Psoas muscle (tissue), 8 donors: ENCODE data around the gene KCNF1. TPM values are rescaled to one million over a fixed set of nuclear protein-coding genes. Genes with fewer than 3 reads are reported as not detected.

Experiments
- ATAC-seq, 4 donors: fragments of 200-7000 bp; cut with Tn5 transposase; one replicate each; pipeline ENCODE4 v1.9.1; 2020; ENCODE audit warnings: moderate library complexity in 3 of 4, mild to moderate bottlenecking in 2 of 4
- DNase-seq, 2 donors: peaks; one replicate each; pipeline ENCODE4 v3.0.0-alpha.2; 2020
- H3K27ac ChIP-seq: fragments of 200-600 bp; one replicate; pipeline ENCODE4 v1.8.0; 2022
- H3K27me3 ChIP-seq, 3 donors: fragments of 200-600 bp in 1 of 3; one replicate each; pipeline versions ENCODE4 v1.6.1 to v1.8.0; 2013 to 2022; ENCODE audit warnings: low read length in 2 of 3, mild to moderate bottlenecking in 2 of 3, moderate library complexity in 1 of 3; ENCODE audit not compliant: insufficient read depth in 3 of 3
- H3K36me3 ChIP-seq, 2 donors: fragments of 200-600 bp in 1 of 2; one replicate each; pipeline versions ENCODE4 v1.6.1 to v1.8.0; 2013 to 2022; ENCODE audit warnings: low read depth in 1 of 2, mild to moderate bottlenecking in 1 of 2, moderate library complexity in 1 of 2; ENCODE audit not compliant: insufficient read depth in 1 of 2
- H3K4me1 ChIP-seq: fragments of 200-600 bp; one replicate; pipeline ENCODE4 v1.8.0; 2022
- H3K4me3 ChIP-seq: fragments of 200-600 bp; one replicate; pipeline ENCODE4 v1.8.0; 2022; ENCODE audit warnings: mild to moderate bottlenecking
- H3K9me3 ChIP-seq: fragments of 200-600 bp; one replicate; pipeline ENCODE4 v1.8.0; 2022
- CTCF ChIP-seq: fragments of 200-600 bp; IDR thresholded peaks from one replicate; pipeline ENCODE4 v1.8.0; 2022; ENCODE audit warnings: antibody characterized with exemption
- WGBS, 3 donors: extraction: QIAGEN DNeasy Blood & Tissue Kit; methylation state at CpG; one replicate each; pipeline versions ENCODE4 v1.1.6 to v1.1.7; 2013; 5-methylcytosine and 5-hydroxymethylcytosine counted together
- intact Hi-C, 2 donors: fragments of 100-400 bp; cut with DNase I; formaldehyde crosslinking; loops; one replicate each; pipeline versions ENCODE4 v1.11.0 to v1.14.2; 2022
- polyA plus RNA-seq, 3 donors: library from polyadenylated mRNA; stranded (reverse); fragments of 200-250 nt; gene quantifications; one replicate each; pipeline ENCODE4 v1.2.3, GENCODE V29; 2013
- total RNA-seq, 4 donors: library from RNA; stranded (reverse); fragmentation: NEBNext Ultra II Directional in 2 of 4; extraction: Animal tissue kit (Norgen Biotek cat#: 25700) in 2 of 4; gene quantifications; one replicate each; pipeline versions ENCODE4 v1.2.1 to v1.2.4, GENCODE V29; 2021 to 2023
- donor health status: healthy with polysubstance abuse.
- donor health status: DM: no; HTN: no; CAD: no; lungs with moderate emphysema.
- donor health status: Bipolar disorder and iron deficiency.
- donor health status: healthy.
- donor health status: DM: yes; HTN: yes; CAD: no.
- donor health status: DM: no; HTN: no; CAD: no.
- donor health status: DM: no; HTN: no; CAD: no.
- donor health status: DM: yes; HTN: yes; CAD: no.

KCNF1 gene
- total and polyA plus RNA-seq, 7 donors: 0.06 to 0.07 TPM; not detected in 5

GRCh38 chr2:10901160-10901939 lies 10.4 kb upstream of the KCNF1 start:
- ATAC-seq (peak in 1 of 4 donors; percentile 58), DNase-seq (no peak)
- Histone ChIP-seq H3K36me3 (no peaks in the 10 kb centered on the region), H3K4me3 (no peak overlapping the region), H3K27ac (no peak overlapping the region), H3K9me3 (no peaks in the 10 kb centered on the region), H3K27me3 (no peaks in the 10 kb centered on the region), H3K4me1 (no peaks in the 10 kb centered on the region)
- 69 to 73% (median 70%) methylated on average over 12 of the region's 12 CpGs for WGBS, 3 donors
- intact Hi-C loops: no loop called here
- no peak for TF ChIP-seq CTCF

- 54 to 67% (median 64%) methylated on average over 1 of the region's 2 CpGs for WGBS, 3 donors
- ATAC-seq (no peak), DNase-seq (no peak)
- no peak for TF ChIP-seq CTCF
- intact Hi-C loops: no loop called here
- H3K27ac ChIP-seq: no peak overlapping the region
- no peaks in the 10 kb centered on the region for H3K36me3 ChIP-seq
- H3K9me3 ChIP-seq: no peaks in the 10 kb centered on the region
- H3K4me1 ChIP-seq: no peaks in the 10 kb centered on the region
- no peak overlapping the region for H3K4me3 ChIP-seq
- H3K27me3 ChIP-seq: no peaks in the 10 kb centered on the region
Measured at GRCh38 chr2:10903861-10904210, 7.9 kb upstream of the KCNF1 start.

GRCh38 chr2:10904455-10904854 lies 7.3 kb upstream of the KCNF1 start:
- Histone ChIP-seq H3K4me3 (no peak overlapping the region), H3K27ac (no peak overlapping the region), H3K9me3 (no peaks in the 10 kb centered on the region), H3K27me3 (no peaks in the 10 kb centered on the region), H3K36me3 (no peaks in the 10 kb centered on the region), H3K4me1 (no peaks in the 10 kb centered on the region)
- intact Hi-C loops: no loop called here
- no peak for DNase-seq
- no peak for ATAC-seq
- TF ChIP-seq CTCF: no peak
- WGBS, 3 donors: 90 to 91% (median 90%) methylated on average over 6 of the region's 6 CpGs

- Histone ChIP-seq H3K4me1 (no peaks in the 10 kb centered on the region), H3K27me3 (no peaks in the 10 kb centered on the region), H3K9me3 (no peaks in the 10 kb centered on the region), H3K27ac (no peak overlapping the region), H3K36me3 (no peaks in the 10 kb centered on the region), H3K4me3 (no peak overlapping the region)
- DNase-seq (no peak), ATAC-seq (peak in 2 of 4 donors; percentile 19 to 24)
- intact Hi-C loops: loop anchor here (5.0 kb wide), 2 partner anchors 68 to 73 kb away; no protein-coding TSS in a partner anchor
- TF ChIP-seq CTCF: no peak
- 86 to 89% (median 87%) methylated on average over 9 of the region's 9 CpGs for WGBS, 3 donors
Measured at GRCh38 chr2:10905006-10905861, 6.5 kb upstream of the KCNF1 start.
